Activated CD8-positive, alpha-beta T cell treated with anti-CD3 and anti-CD28 coated beads, Interleukin-2, amount 10 ng/mL, durations not matched to agents 7 days and 5 days (primary cell): Measurements from ENCODE around the gene ZSCAN1. TPM values are rescaled to one million over a fixed set of nuclear protein-coding genes. Genes with fewer than 3 reads are reported as not detected.

Experiments
- ATAC-seq: fragments of 150-1000 bp; cut with Tn5 transposase; one replicate; pipeline ENCODE4 v1.10.0; 2021; ENCODE audit warnings: moderate library complexity
- CTCF ChIA-PET: fragments of 350-600 bp; sonication (Branson Sonifier 250); formaldehyde crosslinking; loops from one replicate; lab custom pipeline; 2021; ENCODE audit warnings: antibody characterized with exemption; lab: Charles Lee
- POLR2A ChIA-PET: fragments of 350-600 bp; sonication (Branson Sonifier 250); formaldehyde crosslinking; loops from one replicate; lab custom pipeline; 2021; ENCODE audit warnings: antibody characterized with exemption; lab: Charles Lee
- DNase-seq: peaks from one replicate; pipeline ENCODE4 v3.0.0-alpha.2; 2020
- H3K27ac Mint-ChIP-seq: one replicate; pipeline ENCODE4 v1.8.0; 2021; ENCODE audit warnings: mild to moderate bottlenecking, mixed read lengths
- H3K27me3 Mint-ChIP-seq: one replicate; pipeline ENCODE4 v1.8.0; 2021; ENCODE audit warnings: low read depth, mixed read lengths
- H3K36me3 Mint-ChIP-seq: one replicate; pipeline ENCODE4 v1.8.0; 2021; ENCODE audit warnings: low read depth, mixed read lengths
- H3K4me1 Mint-ChIP-seq: one replicate; pipeline ENCODE4 v1.8.0; 2021; ENCODE audit warnings: low read depth, mixed read lengths
- H3K4me3 Mint-ChIP-seq: one replicate; pipeline ENCODE4 v1.8.0; 2021; ENCODE audit warnings: mild to moderate bottlenecking, mixed read lengths
- H3K9me3 Mint-ChIP-seq: one replicate; pipeline ENCODE4 v1.8.0; 2022; ENCODE audit warnings: mixed read lengths; ENCODE audit not compliant: insufficient read depth
- total RNA-seq, 2 experiments: library from RNA; stranded (reverse); gene quantifications; one replicate each; pipeline ENCODE4 v1.2.3, GENCODE V29; 2021

ZSCAN1 gene
- total RNA-seq, 2 experiments from 2014 or later: not detected

GRCh38 chr19:58058467-58058866, 24.6 kb downstream of the ZSCAN1 start:
- no peak for ATAC-seq
- Mint-ChIP-seq H3K9me3 (peaks cover 34% of the 10 kb centered on the region), H3K4me3 (peak overlapping the region; percentile 71), H3K27ac (no peak overlapping the region), H3K27me3 (no peaks in the 10 kb centered on the region), H3K36me3 (peaks cover 30% of the 10 kb centered on the region), H3K4me1 (peaks cover 7% of the 10 kb centered on the region)
- CTCF ChIA-PET: no interaction called here
- DNase-seq: no peak
- POLR2A ChIA-PET: interaction anchor here (1.2 kb wide), 1 partner anchor 55 kb away, joined by 4 read pairs; the partner anchor contains the start of gene ZNF606

- DNase-seq (peak; percentile 71), ATAC-seq (peak; percentile 87)
- Mint-ChIP-seq H3K27me3 (no peaks in the 10 kb centered on the region), H3K4me1 (peaks cover 7% of the 10 kb centered on the region), H3K4me3 (peak within 1 kb of the TSS; percentile 71), H3K27ac (peak within 1 kb of the TSS; percentile 79), H3K36me3 (peaks cover 30% of the 10 kb centered on the region), H3K9me3 (peaks cover 34% of the 10 kb centered on the region)
- ChIA-PET POLR2A (interaction anchor here (0.6 to 1.2 kb wide), 2 partner anchors 56 to 271 kb away, joined by 3 to 4 read pairs; partner anchors contain the start of gene ZNF606), CTCF (no interaction called here)
Measured at GRCh38 chr19:58059003-58059670, 25.3 kb downstream of the ZSCAN1 start, which contains the start of gene ZNF135. Gene ZNF135 (plus strand): TSS chr19:58059282. CDS start chr19:58060003, 721 bp downstream.

- peaks cover 27% of the 10 kb centered on the region for H3K36me3 Mint-ChIP-seq
- H3K4me3 Mint-ChIP-seq: peak overlapping the region; percentile 71
- ATAC-seq (no peak), DNase-seq (no peak)
- ChIA-PET POLR2A (interaction anchor here (0.6 to 1.2 kb wide), 2 partner anchors 57 to 272 kb away, joined by 3 to 4 read pairs; partner anchors contain the start of gene ZNF606), CTCF (no interaction called here)
- H3K9me3 Mint-ChIP-seq: peaks cover 30% of the 10 kb centered on the region
- no peaks in the 10 kb centered on the region for H3K27me3 Mint-ChIP-seq
- peaks cover 7% of the 10 kb centered on the region for H3K4me1 Mint-ChIP-seq
- H3K27ac Mint-ChIP-seq: no peak overlapping the region
Measured at GRCh38 chr19:58059671-58060078, 25.9 kb downstream of the ZSCAN1 start.

GRCh38 chr19:58060231-58060630, 26.4 kb downstream of the ZSCAN1 start:
- H3K4me3 Mint-ChIP-seq: peak overlapping the region; percentile 71
- no peak for ATAC-seq
- no peak for DNase-seq
- H3K4me1 Mint-ChIP-seq: peaks cover 6% of the 10 kb centered on the region
- peak overlapping the region; percentile 11 for H3K27ac Mint-ChIP-seq
- CTCF ChIA-PET: no interaction called here
- peaks cover 24% of the 10 kb centered on the region for H3K9me3 Mint-ChIP-seq
- peaks cover 26% of the 10 kb centered on the region for H3K36me3 Mint-ChIP-seq
- POLR2A ChIA-PET: no interaction called here
- no peaks in the 10 kb centered on the region for H3K27me3 Mint-ChIP-seq

GRCh38 chr19:58063712-58064111, 29.9 kb downstream of the ZSCAN1 start:
- no peaks in the 10 kb centered on the region for H3K27me3 Mint-ChIP-seq
- H3K4me1 Mint-ChIP-seq: peaks cover 4% of the 10 kb centered on the region
- DNase-seq (no peak), ATAC-seq (no peak)
- CTCF ChIA-PET: no interaction called here
- no peak overlapping the region for H3K27ac Mint-ChIP-seq
- H3K4me3 Mint-ChIP-seq: no peak overlapping the region
- peaks cover 25% of the 10 kb centered on the region for H3K36me3 Mint-ChIP-seq
- peaks cover 34% of the 10 kb centered on the region for H3K9me3 Mint-ChIP-seq
- POLR2A ChIA-PET: no interaction called here

GRCh38 chr19:58067240-58067912, 33.6 kb downstream of the ZSCAN1 start:
- DNase-seq (no peak), ATAC-seq (no peak)
- POLR2A ChIA-PET: no interaction called here
- H3K36me3 Mint-ChIP-seq: peaks cover 15% of the 10 kb centered on the region
- peaks cover 34% of the 10 kb centered on the region for H3K9me3 Mint-ChIP-seq
- CTCF ChIA-PET: no interaction called here
- H3K27me3 Mint-ChIP-seq: no peaks in the 10 kb centered on the region
- no peak overlapping the region for H3K27ac Mint-ChIP-seq
- H3K4me1 Mint-ChIP-seq: no peaks in the 10 kb centered on the region
- H3K4me3 Mint-ChIP-seq: no peak overlapping the region

- CTCF ChIA-PET: no interaction called here
- Mint-ChIP-seq H3K9me3 (peaks cover 27% of the 10 kb centered on the region), H3K36me3 (peaks cover 13% of the 10 kb centered on the region), H3K27ac (no peak overlapping the region), H3K4me1 (no peaks in the 10 kb centered on the region), H3K27me3 (no peaks in the 10 kb centered on the region), H3K4me3 (no peak overlapping the region)
- POLR2A ChIA-PET: no interaction called here
- ATAC-seq: no peak
- no peak for DNase-seq
Measured at GRCh38 chr19:58079792-58080191, 46.0 kb downstream of the ZSCAN1 start.

- no peaks in the 10 kb centered on the region for H3K27me3 Mint-ChIP-seq
- POLR2A ChIA-PET: no interaction called here
- H3K27ac Mint-ChIP-seq: no peak overlapping the region
- peaks cover 19% of the 10 kb centered on the region for H3K36me3 Mint-ChIP-seq
- H3K9me3 Mint-ChIP-seq: peaks cover 27% of the 10 kb centered on the region
- DNase-seq (no peak), ATAC-seq (no peak)
- no peak overlapping the region for H3K4me3 Mint-ChIP-seq
- H3K4me1 Mint-ChIP-seq: no peaks in the 10 kb centered on the region
- CTCF ChIA-PET: no interaction called here
Measured at GRCh38 chr19:58083021-58083420, 49.2 kb downstream of the ZSCAN1 start.

- Mint-ChIP-seq H3K4me1 (no peaks in the 10 kb centered on the region), H3K36me3 (peaks cover 25% of the 10 kb centered on the region), H3K27ac (no peak overlapping the region), H3K9me3 (peaks cover 29% of the 10 kb centered on the region), H3K4me3 (no peak overlapping the region), H3K27me3 (no peaks in the 10 kb centered on the region)
- ChIA-PET POLR2A (no interaction called here), CTCF (no interaction called here)
- no peak for ATAC-seq
- no peak for DNase-seq
Measured at GRCh38 chr19:58084596-58085347, 50.9 kb downstream of the ZSCAN1 start.

- no peaks in the 10 kb centered on the region for H3K4me1 Mint-ChIP-seq
- DNase-seq: no peak
- POLR2A ChIA-PET: no interaction called here
- H3K27ac Mint-ChIP-seq: no peak overlapping the region
- CTCF ChIA-PET: no interaction called here
- H3K36me3 Mint-ChIP-seq: peaks cover 23% of the 10 kb centered on the region
- peaks cover 26% of the 10 kb centered on the region for H3K9me3 Mint-ChIP-seq
- no peak overlapping the region for H3K4me3 Mint-ChIP-seq
- no peak for ATAC-seq
- H3K27me3 Mint-ChIP-seq: no peaks in the 10 kb centered on the region
Measured at GRCh38 chr19:58085348-58085875, 51.6 kb downstream of the ZSCAN1 start.

GRCh38 chr19:58086825-58087710, 53.2 kb downstream of the ZSCAN1 start:
- Mint-ChIP-seq H3K9me3 (peaks cover 19% of the 10 kb centered on the region), H3K27me3 (no peaks in the 10 kb centered on the region), H3K4me3 (no peak overlapping the region), H3K36me3 (peaks cover 26% of the 10 kb centered on the region), H3K27ac (no peak overlapping the region), H3K4me1 (no peaks in the 10 kb centered on the region)
- CTCF ChIA-PET: no interaction called here
- POLR2A ChIA-PET: no interaction called here
- DNase-seq (no peak), ATAC-seq (no peak)
